Dendritic cell treated with granulocyte-macrophage colony-stimulating factor and Interleukin-4, amounts not matched to agents 40 ng/mL and 50 ng/mL, for 4 days (primary cell): Measurements from ENCODE around the gene APOBEC3G.

Experiments
- H3K27ac Mint-ChIP-seq: one replicate; pipeline ENCODE4 v1.8.0; 2022; ENCODE audit warnings: mild to moderate bottlenecking, mixed read lengths
- H3K27me3 Mint-ChIP-seq: one replicate; pipeline ENCODE4 v1.8.0; 2022; ENCODE audit warnings: mild to moderate bottlenecking, mixed read lengths
- H3K36me3 Mint-ChIP-seq: one replicate; pipeline ENCODE4 v1.8.0; 2022; ENCODE audit warnings: low read depth, mixed read lengths
- H3K4me1 Mint-ChIP-seq: one replicate; pipeline ENCODE4 v1.8.0; 2022; ENCODE audit warnings: low read depth, mixed read lengths
- H3K4me3 Mint-ChIP-seq: one replicate; pipeline ENCODE4 v1.8.0; 2022; ENCODE audit warnings: mild to moderate bottlenecking, moderate library complexity, mixed read lengths
- H3K9me3 Mint-ChIP-seq: one replicate; pipeline ENCODE4 v1.8.0; 2022; ENCODE audit warnings: mixed read lengths
- intact Hi-C: fragments of 100-400 bp; cut with micrococcal nuclease; formaldehyde crosslinking; loops from one replicate; pipeline ENCODE4 v1.15.0; 2022

The APOBEC3G gene

GRCh38 chr22:39130152-39130704 lies 53.2 kb downstream of the APOBEC3G start:
- intact Hi-C loops, result no loop called here
- Mint-ChIP-seq H3K27me3 (peaks cover 9% of the 10 kb centered on the region), H3K4me3 (peak overlapping the region; percentile 17), H3K27ac (peak overlapping the region; percentile 96), H3K4me1 (peaks cover 64% of the 10 kb centered on the region), H3K36me3 (peaks cover 29% of the 10 kb centered on the region), H3K9me3 (no peaks in the 10 kb centered on the region)

DNA sequence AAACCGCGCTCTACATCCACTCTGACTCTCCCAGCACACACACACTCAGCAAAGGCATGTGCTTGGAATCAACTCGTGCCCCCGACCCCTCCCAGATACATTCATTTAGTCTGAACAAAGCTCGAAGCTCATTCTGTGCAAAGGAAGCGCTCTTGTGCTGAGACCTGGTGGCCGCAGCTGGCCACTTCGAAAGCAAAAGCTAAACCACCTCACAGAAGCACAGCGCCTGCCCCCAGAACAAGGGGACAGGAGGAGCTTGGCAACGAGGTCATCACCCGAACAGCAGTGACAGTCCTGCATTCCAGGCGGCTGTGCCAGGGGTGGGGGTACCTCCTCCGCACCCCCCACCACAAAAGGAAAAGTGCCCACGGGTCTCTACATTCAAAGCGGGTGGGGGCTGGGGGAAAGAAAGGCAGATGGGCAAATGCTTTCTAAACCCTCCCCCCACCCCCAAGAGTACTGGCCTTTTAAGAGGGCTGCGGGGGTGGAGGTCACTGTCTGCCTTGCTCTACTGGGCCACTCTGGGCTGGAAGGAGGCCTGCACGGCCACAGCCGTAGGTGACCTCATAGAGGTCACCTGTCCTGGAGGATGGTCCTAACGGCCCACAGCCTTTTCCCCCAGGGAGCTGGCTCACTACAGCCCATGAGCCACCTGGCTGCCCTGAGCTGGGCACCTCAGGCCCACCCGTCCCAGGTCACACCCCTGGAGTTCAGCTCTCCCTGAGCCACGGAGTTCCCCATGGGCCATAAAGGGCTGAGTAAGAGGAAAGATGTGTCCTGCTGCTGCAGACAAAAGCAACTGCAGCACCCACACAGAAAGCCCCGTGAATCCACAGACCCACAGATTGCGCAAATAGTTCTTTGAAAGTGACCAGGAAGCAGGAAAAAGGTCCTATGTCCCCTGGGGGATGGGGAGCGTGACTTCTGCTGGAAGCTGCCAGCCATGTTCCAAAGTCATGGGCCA lies 54.1 kb downstream of the APOBEC3G start:
- Mint-ChIP-seq H3K4me3 (peak overlapping the region; percentile 49), H3K27ac (peak overlapping the region; percentile 96), H3K27me3 (peaks cover 9% of the 10 kb centered on the region), H3K36me3 (peaks cover 29% of the 10 kb centered on the region), H3K9me3 (no peaks in the 10 kb centered on the region), H3K4me1 (peaks cover 66% of the 10 kb centered on the region)
- intact Hi-C loops, result no loop called here

- Mint-ChIP-seq H3K27me3 (peaks cover 10% of the 10 kb centered on the region), H3K36me3 (peaks cover 29% of the 10 kb centered on the region), H3K9me3 (no peaks in the 10 kb centered on the region), H3K4me1 (peaks cover 61% of the 10 kb centered on the region), H3K27ac (peak overlapping the region; percentile 96), H3K4me3 (no peak overlapping the region)
- intact Hi-C loops, result no loop called here
These were observed 55.2 kb downstream of the APOBEC3G start for GRCh38 chr22:39132281-39132680.

GRCh38 chr22:39132871-39133524 lies 55.9 kb downstream of the APOBEC3G start:
- H3K4me1 Mint-ChIP-seq, result peaks cover 61% of the 10 kb centered on the region
- no peak overlapping the region for H3K4me3 Mint-ChIP-seq
- H3K36me3 Mint-ChIP-seq, result peaks cover 29% of the 10 kb centered on the region
- intact Hi-C loops, result no loop called here
- no peaks in the 10 kb centered on the region for H3K9me3 Mint-ChIP-seq
- peak overlapping the region; percentile 96 for H3K27ac Mint-ChIP-seq
- H3K27me3 Mint-ChIP-seq, result peaks cover 10% of the 10 kb centered on the region

DNA sequence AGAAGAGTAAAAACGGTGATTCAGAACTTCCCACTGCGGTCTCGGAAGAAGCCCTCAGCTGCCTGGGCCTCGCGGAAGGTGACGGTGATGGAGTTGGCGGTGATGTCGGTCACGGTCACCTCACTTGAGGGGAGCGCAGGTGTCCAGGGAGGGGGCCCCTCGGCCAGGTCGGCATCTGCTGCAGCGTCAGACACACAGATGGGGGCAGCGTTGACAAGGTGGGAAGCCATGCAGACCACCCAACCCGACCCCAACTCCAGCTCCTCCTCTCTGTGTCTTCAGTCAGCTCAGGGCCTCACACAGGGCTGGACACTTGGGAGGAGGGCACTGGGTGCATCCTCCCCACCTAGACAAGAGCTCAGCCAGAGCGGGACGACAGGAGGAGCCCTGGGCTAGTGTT lies 56.8 kb downstream of the APOBEC3G start:
- Mint-ChIP-seq H3K4me1 (peaks cover 66% of the 10 kb centered on the region), H3K27me3 (peaks cover 13% of the 10 kb centered on the region), H3K27ac (peak overlapping the region; percentile 41), H3K9me3 (no peaks in the 10 kb centered on the region), H3K4me3 (no peak overlapping the region), H3K36me3 (peaks cover 29% of the 10 kb centered on the region)
- intact Hi-C loops, result no loop called here

DNA sequence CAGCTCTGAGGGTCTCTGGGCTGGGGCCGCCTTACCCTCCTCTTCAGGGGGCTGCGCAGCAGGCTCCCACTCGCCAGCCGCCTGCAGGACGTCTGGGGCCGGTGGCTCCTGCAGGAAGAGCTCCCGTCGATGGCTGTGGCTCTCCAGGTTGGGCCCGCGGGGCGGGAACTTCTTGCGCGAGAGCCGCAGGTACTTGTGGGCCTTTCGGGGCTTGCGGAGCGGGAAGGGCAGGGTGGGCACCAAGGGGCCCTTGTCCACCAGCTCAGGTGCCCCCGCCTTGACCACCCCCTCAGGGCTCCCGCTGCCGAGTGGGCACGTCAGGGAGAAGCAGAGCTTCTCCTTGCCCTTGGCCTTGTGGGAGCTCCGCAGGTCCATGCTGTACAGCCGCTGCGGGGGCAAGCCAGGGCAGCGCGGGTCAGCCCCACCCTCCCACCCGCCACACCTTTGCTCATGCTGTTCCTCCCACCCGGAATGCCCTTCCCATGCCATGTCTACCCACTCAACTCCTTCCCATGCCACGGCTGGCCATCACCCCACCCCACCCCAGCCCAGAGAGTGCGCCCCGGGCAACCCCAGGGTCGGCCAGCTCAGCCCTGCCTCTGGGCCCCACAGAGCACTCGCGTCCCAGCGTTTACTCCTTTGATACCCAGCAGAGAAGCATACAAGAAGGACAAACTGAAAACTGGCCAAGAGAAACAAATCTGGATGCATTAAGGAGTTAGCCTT lies 57.5 kb downstream of the APOBEC3G start:
- H3K27me3 Mint-ChIP-seq, result peaks cover 15% of the 10 kb centered on the region
- peaks cover 60% of the 10 kb centered on the region for H3K4me1 Mint-ChIP-seq
- H3K27ac Mint-ChIP-seq, result peak overlapping the region; percentile 39
- peaks cover 28% of the 10 kb centered on the region for H3K36me3 Mint-ChIP-seq
- H3K4me3 Mint-ChIP-seq, result no peak overlapping the region
- intact Hi-C loops, result no loop called here
- no peaks in the 10 kb centered on the region for H3K9me3 Mint-ChIP-seq

DNA sequence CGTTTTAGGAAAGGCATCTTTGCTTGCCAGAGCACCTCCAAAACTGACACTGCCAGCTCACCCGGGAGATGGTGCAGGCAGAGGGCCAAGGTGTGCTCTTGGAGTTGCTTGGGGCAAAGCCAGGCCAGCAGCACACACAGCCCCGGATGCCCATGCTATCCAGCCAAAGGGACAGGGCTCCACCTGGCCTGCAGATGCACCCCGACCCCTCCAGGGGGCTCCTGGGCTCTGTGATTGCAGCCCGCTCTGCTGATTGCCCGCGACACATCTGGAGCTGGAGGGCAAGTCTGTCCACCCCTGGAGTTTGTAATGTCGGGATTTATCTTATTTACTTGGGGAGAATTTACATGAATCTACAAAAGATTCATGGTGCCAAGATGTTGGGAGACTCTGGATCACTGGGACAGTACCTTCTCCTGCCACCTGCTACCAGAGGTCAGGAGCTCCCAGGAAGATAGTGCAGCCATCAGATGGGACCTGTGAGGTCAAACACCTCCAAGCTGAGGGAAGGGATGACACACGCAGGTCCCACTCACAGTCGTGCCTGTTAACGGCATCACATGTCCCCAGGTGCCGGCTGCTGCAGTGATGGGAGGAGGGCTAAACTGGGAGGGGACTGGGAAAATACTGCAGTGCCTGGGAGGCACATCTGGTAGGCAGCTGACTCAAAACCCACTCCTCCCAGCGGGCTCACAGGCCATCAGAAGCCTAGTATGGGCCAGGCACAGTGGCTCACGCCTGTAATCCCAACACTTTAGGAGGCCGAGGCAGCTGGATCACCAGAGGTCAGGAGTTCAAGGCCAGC lies 58.2 kb downstream of the APOBEC3G start:
- H3K27me3 Mint-ChIP-seq, result peaks cover 11% of the 10 kb centered on the region
- peaks cover 52% of the 10 kb centered on the region for H3K4me1 Mint-ChIP-seq
- no peaks in the 10 kb centered on the region for H3K9me3 Mint-ChIP-seq
- H3K4me3 Mint-ChIP-seq, result no peak overlapping the region
- H3K27ac Mint-ChIP-seq, result peak overlapping the region; percentile 39
- H3K36me3 Mint-ChIP-seq, result peaks cover 31% of the 10 kb centered on the region
- intact Hi-C loops, result no loop called here

GRCh38 chr22:39136317-39136716 lies 59.2 kb downstream of the APOBEC3G start:
- Mint-ChIP-seq H3K36me3 (peaks cover 38% of the 10 kb centered on the region), H3K27ac (no peak overlapping the region), H3K9me3 (no peaks in the 10 kb centered on the region), H3K27me3 (peaks cover 11% of the 10 kb centered on the region), H3K4me1 (peaks cover 42% of the 10 kb centered on the region), H3K4me3 (no peak overlapping the region)
- intact Hi-C loops, result no loop called here
